ENCODE results near the gene CD300LB. TPM values are rescaled to one million over a fixed set of nuclear protein-coding genes. Genes with fewer than 3 reads are reported as not detected.

Gene CD300LB
- total RNA-seq, 1 experiment from 2014 or later = not detected

- no peak overlapping the region for H3K56ac ChIP-seq (ENCODE audit: insufficient read length, low read depth, low read length)
- peaks cover 2 to 5% (median 3%) of the 10 kb centered on the region in 3 experiments; a peak in 6 of 7 replicates for H3K36me3 Mint-ChIP-seq (ENCODE audit: insufficient read depth in 1 of 3, low read depth in 3 of 3)
- H3K9ac ChIP-seq (ENCODE audit: extremely low read depth, insufficient read length, low read length) = no peak overlapping the region
- H3K23me2 ChIP-seq (ENCODE audit: insufficient read length, low read depth, low read length, poor library complexity, severe bottlenecking) = peaks cover 4% of the 10 kb centered on the region
- H2BK15ac ChIP-seq (ENCODE audit: low read depth, low read length) = no peak overlapping the region
- H2BK5ac ChIP-seq (ENCODE audit: insufficient read length, low read length) = no peak overlapping the region
- peaks cover 18 to 22% of the 10 kb centered on the region in 2 experiments for H3K9me3 Mint-ChIP-seq
- no peak overlapping the region for H3K4me2 ChIP-seq (ENCODE audit: insufficient read depth, insufficient read length, low read length)
- peaks cover 4 to 6% of the 10 kb centered on the region in 2 experiments for H3K4me1 Mint-ChIP-seq
- no peak overlapping the region for H3T11ph ChIP-seq (ENCODE audit: low read length)
- no peaks in the 10 kb centered on the region for H3K9me3 ChIP-seq (ENCODE audit: control insufficient read depth, low read depth, low read length)
- WGBS (ENCODE audit: extremely low coverage, insufficient read length, low lambda C conversion rate) = no CpG with 5 or more reads among the region's 9 CpGs
- no peak overlapping the region for H4K8ac ChIP-seq (replicated peaks; ENCODE audit: insufficient read length, low read depth, low read length)
- no peak overlapping the region for H3K4me3 Mint-ChIP-seq
- peaks cover 34% of the 10 kb centered on the region for H3K27me3 Mint-ChIP-seq (ENCODE audit: low read depth)
- H2BK20ac ChIP-seq (ENCODE audit: low read depth, low read length, poor library complexity, severe bottlenecking) = no peak overlapping the region
- no peak overlapping the region for H3K27ac ChIP-seq (ENCODE audit: insufficient read length, low read depth, low read length)
- H3K4ac ChIP-seq (ENCODE audit: low read depth, low read length) = no peak overlapping the region
- H3K4me1 ChIP-seq (ENCODE audit: insufficient read depth, low read length) = no peaks in the 10 kb centered on the region
- no peak overlapping the region for H3K23ac ChIP-seq (ENCODE audit: insufficient read length, low read depth, low read length)
- no peak overlapping the region for H2BK120ac ChIP-seq (ENCODE audit: low read depth, low read length, poor library complexity, severe bottlenecking)
- no peak for DNase-seq
- no peak overlapping the region for H2BK12ac ChIP-seq (ENCODE audit: insufficient read length, low read depth, low read length)
- H3K27ac Mint-ChIP-seq = no peak overlapping the region; a peak in 1 of 7 replicates
- no peaks in the 10 kb centered on the region for H3K27me3 ChIP-seq (ENCODE audit: insufficient read depth, low read length)
- no peak overlapping the region for H4K91ac ChIP-seq (ENCODE audit: insufficient read length, low read depth, low read length)
- no peaks in the 10 kb centered on the region for H3K79me1 ChIP-seq (ENCODE audit: insufficient read depth, low read depth, low read length, poor library complexity, severe bottlenecking)
- TF ChIP-seq CTCF (conservative IDR thresholded peaks at IDR 0.05) = no peak
- H3K18ac ChIP-seq (ENCODE audit: insufficient read length, low read depth, low read length) = no peak overlapping the region
- H3K14ac ChIP-seq (ENCODE audit: insufficient read depth, low read length) = no peak overlapping the region
- no peak overlapping the region for H2AFZ ChIP-seq (ENCODE audit: low read length)
- H4K5ac ChIP-seq (ENCODE audit: insufficient read length, low read depth, low read length) = no peak overlapping the region
- H2AK5ac ChIP-seq (ENCODE audit: insufficient read length, low read length) = no peak overlapping the region
- no peaks in the 10 kb centered on the region for H4K20me1 ChIP-seq (ENCODE audit: control insufficient read depth, insufficient read depth, insufficient read length)
- no peaks in the 10 kb centered on the region for H3K79me2 ChIP-seq (ENCODE audit: insufficient read depth, low read length)
Measured at GRCh38 chr17:74474043-74474792, 57.1 kb downstream of the CD300LB start.
